Pons (tissue), 1 donor: ENCODE results near the gene RAD51B.
A peak's percentile ranks its signal among the peaks of the same experiment; 100 is the strongest.
"Not testable (repeated sequence)": the region's sequence is repeated elsewhere in the genome, so short reads cannot be mapped to it uniquely, and the experiment has no call there.

Experiments
- DNase-seq: peaks from one replicate; pipeline ENCODE4 v3.0.0-alpha.2; 2016; ENCODE audit warnings: low spot score

The RAD51B gene

DNA sequence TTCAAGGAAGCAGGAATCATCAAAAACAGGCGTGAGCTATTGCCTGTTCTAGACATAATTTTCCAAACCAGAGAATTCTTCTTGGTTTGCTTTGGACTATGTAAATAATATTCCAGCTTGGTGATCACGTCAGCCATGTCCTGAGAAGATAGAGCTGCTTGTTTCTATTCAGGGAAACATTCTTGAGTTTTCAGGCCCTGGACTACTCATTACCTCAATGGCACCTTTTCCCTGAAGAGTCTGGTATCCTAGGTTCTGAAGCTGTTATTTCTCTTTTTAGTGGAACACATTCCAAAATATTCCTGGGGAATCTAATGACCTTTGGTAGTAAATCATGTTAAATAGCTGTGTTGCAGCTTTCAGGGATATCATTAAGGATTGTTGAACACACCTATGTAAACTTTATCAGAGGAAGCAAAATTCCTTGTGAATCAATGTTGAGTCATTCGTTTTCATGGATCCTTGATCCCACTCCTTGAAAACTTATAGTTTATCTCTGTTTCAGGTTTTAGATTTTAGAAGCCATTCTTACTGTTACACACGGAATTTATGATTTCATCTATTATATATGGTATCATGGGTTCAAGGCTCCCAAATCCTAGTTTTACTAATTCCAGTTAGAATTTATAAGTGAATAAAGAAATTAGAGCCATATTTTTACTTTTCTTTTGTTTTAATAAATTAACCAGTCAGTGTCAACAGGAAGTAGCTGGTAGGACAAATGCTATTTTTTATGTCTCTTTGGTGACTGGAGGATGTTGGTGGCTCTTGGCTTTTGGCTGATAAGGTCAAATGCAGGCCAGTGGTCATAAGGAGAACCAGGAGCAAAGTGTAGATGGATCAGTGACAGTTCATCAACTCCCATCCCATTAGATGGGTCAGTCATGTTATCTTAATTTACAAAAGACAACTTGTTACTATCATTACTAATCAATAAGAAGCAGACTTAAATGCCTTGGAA is 593.2 kb downstream of the RAD51B start:
- DNase-seq = no peak

DNA sequence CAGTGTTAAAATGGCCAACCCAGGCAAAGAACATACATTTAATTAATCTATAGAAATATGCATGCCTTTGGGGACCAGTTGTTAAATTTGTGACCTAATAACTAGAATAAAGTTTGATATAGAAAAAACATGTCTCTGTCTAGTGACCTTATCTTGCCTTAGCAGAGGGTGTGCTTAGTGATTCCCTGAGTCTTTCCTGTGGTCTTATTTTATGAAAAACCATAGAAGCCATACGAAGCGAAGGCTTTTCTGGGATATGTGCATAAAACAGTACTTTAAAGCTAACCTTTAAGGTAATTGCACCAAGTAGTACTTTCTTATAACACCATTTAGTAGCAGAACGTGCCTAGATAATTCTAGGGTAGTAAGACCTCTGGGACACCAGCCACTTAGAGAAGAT is 593.9 kb downstream of the RAD51B start:
- no peak for DNase-seq

DNA sequence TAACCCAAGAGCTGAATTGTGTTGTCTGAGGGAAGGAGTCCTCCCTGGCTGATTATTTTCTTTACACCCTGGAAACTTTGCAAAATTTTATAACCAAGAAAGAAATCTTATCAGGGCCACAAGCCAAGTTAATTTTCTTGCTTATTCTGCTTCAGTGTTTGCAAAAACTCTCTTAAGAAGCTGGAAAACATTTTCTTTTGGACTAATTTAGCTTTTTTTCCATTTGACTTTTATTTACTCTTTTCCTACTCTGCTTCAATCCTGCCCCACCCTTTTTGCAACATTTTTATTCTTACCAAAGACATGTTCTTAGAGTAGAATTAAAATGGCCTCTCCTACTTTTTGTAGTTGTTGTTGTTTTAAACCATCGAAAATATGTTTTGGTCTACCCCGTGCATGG is 594.5 kb downstream of the RAD51B start:
- DNase-seq = no peak

DNA sequence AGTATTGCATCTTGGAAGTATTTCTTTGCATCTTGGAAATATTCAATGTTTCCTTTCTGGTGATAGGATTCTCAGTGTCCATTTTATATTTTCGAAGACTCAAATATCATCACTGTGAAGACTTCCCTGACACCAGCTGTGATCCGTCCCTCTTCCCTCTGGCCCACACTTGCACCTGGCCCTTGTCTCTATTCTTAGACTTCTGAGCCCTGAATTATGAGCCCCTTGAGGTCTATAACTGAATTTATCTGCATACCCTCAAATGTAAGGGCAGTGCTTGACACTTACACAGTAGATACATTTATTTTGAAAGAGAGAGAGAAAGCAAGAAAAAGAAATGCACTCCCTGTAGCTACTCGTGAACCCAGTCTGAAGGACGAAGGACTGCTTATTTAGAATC is 596.6 kb downstream of the RAD51B start:
- no peak for DNase-seq

DNA sequence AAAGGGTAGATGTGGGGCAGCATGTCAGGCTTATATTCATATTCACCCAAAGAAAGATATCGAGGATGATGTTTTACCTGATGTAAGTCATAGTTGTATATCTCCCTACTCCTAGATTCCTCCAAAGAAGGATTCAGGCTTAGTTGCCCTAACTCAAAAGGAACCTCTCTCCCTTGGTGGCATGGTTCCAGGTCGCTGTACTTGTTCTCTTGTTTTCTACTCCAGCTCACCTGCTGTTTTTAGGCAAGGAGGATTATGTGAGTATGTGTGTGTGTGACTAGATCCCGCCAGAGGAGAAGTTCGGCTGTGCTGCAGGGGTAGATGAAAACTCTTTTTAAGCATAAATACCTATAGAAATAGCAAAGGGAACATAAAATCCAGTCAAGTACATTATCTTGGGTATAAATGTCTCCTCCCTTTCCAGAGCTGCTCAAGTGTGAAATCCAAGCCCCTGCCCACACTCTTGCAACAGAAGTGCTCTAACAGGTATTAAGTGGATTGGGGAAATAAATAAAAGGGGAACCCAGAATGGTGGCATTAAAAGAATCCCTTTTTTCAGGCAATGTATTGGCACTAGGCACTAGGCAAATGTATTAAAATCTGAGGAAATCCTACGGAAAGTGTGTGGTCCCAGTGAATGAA is 597.6 kb downstream of the RAD51B start:
- DNase-seq = no peak

DNA sequence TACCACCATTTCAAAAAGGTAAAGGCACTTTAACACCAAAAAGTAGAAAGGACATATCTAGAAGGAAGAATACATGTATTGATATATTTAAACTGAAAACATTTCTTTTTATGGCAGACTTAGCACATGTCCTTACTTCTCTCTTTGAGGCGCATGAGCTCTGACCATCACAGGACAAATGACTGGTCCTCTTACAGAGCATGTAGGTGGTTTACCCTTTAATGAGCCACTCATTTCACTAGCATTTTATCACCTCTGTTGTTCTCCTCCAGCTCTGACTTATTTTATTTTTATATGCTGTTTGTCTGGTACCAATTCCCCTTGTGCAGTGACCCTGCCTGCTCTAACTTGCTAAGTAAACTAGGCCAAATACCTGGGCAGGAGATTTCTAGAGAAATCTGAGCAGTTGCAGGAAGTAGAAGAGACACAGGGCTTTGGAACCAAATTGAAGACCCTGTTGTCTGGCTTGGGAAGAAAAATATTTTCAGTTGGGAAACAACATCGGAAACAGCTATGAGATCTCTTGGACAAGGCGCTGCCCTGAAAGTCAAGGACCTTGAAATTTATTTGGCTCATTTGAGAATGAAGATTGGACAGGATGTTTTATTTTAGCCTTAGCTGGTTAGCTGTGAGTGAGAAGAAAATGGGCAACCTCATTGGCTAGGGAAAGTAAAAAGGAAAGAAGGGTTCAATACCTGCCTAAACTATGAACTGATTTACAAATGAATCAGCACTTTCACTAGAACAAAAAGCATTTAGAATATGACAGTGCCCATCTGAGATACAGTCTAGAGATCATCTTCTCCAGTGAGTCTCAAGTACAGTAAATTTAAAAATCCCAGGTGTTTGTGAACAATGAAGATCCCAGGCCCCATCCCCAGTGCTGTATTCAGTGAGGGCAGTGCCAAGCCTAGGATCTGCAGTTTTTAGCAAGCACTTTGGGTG is 598.9 kb downstream of the RAD51B start:
- no peak for DNase-seq

DNA sequence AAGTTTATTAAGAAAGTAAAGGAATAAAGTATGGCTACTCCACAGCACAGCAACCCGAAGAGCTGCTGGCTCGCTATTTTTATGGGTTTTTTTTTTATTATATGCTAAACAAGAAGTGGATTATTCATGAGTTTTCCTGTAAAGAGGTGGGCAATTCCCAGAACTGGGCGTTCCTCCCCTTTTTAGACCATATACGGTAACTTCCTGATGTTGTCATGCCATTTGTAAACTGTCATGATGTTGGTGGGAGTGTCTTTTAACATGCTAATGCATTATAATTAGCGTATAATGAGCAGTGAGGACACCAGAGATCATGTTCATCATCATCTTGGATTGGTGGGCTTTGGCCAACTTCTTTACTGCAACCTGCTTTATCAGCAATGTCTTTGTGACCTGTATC is 600.8 kb downstream of the RAD51B start:
- no peak for DNase-seq

DNA sequence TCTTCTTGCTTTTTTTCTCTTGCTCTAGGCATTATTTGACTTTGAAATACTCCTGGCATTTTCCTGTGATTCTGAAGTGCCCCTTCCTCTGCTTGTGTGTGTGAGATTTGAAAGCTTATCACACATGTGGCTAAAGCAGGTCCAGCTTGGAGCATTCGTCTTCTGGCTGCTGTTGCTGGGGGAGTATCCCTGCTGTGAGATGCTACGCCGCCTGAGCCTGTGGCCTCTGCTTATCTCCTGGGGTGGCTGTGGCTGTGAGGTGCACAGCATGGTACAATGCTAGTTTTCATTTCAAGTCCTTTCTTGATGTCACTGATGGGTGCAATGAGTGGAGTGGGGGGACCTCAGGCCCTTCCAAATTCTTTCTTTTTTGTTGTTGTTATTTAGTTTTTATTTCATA is 601.5 kb downstream of the RAD51B start:
- no peak for DNase-seq

DNA sequence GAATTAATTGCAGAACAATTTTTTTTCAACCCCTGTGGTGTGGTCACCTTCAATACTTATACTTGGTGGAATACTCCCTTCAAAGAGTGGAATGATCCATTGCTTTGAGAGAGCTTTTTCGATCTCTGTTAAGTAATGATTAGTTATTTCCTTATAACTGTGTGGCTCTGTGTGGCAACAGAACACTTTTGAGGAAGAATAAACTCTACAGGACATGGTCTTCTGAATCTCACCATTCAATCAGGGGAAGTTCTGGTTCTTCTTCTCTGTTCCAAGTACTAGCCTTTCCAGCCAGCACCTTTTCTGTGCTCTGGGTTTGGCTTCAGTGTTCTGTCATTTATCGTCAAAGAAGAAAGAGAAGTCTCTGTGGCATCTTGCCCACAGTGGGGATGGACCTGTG is 604.1 kb downstream of the RAD51B start:
- DNase-seq = peak; percentile 29

DNA sequence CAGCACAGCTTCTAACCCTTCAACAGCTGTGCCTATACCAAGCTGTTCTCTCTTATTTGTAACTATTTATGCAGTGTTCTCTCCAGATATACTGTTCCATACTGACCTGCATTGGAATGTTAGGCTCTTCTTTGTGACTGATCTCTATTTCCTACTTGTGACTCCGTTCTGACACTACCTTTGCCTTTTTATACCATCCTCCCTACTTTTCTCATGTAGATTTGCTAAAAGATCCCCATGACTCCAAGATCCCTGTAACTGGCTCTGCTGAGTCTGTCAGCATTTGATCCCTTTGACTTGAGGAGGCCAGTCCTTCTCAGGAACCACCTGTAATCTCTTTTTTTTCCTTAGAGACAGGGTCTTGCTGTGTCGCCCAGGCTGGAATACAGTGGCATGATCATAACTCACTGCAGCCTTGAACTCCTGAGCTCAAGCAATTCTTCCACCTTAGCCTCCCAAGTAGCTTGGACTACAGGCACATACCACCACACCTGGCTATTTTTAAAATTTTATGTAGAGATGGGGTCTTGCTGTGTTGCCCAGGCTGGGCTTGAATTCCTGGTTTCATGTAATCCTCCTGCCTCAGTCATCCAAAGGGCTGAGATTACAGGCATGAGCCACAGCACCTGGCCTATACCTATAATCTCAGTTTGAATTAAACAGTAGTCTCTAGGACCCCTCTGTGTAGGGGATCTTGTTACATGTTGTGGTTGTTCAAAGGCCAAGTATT is 605.0 kb downstream of the RAD51B start:
- no peak for DNase-seq

DNA sequence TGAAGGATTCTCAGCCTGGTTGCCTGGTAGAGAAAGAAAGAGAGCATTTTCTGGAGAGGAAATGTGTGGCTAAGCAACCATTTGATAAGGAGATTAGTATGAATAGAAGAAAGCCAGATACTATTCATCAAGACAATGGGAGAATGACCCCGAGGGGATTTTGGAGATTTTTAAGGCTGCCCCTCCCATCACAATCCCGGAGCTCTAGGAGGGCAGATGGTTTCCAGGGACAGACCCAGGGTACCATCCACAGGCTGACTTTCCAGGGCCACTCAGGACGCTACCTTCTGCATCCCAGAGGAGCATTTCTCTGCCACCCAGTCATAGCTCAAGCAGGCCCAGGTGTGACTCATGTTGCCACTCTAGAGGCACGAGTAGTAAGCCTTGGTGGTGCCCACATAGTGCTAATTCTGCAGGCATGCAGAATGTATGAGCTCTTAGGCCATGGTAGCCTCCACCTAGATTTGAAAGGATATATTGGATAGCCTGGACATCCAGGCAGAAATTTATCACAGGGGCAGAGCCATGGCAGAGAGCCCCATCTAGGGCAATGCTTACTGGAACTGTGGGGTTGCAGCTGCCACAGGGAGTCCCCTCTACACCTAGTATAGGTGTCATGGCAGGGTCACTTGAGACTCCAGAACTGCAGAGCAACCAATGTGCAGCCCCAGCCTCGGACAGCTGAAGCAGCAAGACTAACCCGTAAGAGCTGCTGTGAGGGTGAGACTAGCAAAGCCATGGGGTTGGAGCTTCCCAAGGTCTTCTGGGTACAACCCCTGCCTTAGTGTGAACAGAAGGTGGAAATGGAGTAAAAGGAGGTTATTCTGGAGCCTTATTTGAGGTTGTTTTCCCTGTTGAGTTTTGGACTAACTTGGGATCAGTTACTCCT is 607.3 kb downstream of the RAD51B start:
- DNase-seq = no peak

DNA sequence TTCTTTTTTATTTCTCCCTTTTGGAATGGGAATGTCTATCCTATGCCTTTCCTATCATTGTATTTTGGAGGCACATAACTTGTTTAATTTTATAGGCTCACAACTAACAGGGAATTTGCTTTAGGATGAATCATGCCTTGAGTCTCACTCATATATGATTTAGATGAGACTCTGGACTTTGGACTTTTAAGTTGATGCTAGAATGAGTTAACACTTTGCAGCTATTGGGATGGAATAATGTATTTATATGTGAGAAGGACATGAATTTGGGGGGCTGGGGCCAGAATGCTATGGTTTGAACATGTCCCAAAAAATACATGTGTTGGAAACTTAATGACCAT is 607.9 kb downstream of the RAD51B start:
- no peak for DNase-seq

DNA sequence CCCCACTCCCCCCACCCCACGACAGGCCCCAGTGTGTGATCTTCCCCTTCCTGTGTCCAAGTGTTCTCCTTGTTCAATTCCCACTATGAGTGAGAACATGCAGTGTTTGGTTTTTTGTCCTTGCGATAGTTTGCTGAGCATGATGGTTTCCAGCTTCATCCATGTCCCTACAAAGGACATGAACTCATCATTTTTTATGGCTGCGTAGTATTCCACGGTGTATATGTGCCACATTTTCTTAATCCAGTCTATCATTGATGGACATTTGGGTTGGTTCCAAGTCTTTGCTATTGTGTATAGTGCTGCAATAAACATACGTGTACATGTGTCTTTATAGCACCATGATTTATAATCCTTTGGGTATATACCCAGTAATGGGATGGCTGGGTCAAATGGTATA is 609.3 kb downstream of the RAD51B start:
- not testable (repeated sequence) for DNase-seq

DNA sequence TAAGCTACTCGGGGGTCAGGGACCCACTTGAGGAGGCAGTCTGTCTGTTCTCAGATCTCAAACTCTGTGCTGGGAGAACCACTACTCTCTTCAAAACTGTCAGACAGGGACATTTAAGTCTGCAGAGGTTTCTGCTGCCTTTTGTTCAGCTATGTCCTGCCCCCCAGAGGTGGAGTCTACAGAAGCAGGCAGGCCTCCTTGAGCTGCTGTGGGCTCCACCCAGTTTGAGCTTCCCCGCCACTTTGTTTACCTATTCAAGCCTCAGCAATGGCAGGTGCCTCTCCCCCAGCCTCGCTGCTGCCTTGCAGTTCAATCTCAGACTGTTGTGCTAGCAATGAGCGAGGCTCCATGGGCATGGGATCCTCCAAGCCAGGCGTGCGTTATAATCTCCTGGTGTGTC is 614.6 kb downstream of the RAD51B start:
- DNase-seq = not testable (repeated sequence)

DNA sequence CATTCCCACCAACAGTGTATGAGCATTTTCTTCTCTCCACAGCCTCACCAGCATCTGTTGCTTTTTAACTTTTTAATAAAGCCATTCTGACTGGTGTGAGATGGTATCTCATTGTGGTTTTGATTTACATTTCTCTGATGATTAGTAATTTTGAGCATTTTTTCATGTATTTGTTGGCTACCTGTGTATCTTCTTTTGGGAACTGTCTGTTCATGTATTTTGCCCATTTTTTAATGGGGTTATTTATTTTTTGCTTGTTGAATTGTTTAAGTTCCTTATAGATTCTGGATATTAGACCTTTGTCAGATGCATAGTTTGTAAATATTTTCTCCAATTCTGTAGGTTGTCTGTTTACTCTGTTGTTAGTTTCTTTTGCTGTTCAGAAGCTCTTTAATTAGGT is 616.1 kb downstream of the RAD51B start:
- DNase-seq = not testable (repeated sequence)

DNA sequence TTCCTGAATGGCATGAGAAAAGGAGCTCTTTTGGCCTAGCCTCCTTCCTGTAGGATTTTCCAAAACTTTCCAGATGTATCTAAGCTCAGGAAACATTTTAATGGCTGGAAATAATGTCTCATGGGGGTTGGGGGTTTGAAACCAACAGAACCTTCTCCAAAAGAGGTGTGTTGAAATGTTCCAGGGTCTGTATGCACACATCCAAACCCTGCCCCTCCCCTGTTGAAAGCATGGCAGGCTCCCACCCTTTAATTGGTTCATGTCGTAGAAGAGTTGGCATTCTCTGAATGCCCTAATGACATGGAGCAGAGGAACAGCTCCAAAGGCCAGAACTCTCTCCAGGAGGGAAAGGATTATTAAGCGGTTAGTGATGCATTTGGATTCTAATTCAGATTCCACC is 620.1 kb downstream of the RAD51B start:
- DNase-seq = no peak

DNA sequence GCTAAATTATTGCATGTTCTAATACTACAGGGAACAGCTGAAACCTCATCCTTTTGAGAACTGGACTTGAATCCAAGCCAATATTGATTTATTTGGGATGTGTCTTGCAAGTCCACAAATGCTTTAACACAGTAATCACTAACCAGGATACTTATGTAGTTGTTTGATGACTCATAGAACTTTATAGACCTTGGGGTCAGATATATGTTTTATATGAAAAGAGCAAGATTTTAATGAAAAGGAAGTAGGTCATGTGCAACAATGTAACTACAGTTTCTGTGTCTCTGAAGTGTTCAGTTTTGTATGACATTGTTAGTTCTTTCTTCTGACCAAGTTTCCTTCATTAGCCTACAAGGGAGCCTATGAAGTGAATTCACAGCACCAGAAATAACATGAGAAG is 621.2 kb downstream of the RAD51B start:
- no peak for DNase-seq

DNA sequence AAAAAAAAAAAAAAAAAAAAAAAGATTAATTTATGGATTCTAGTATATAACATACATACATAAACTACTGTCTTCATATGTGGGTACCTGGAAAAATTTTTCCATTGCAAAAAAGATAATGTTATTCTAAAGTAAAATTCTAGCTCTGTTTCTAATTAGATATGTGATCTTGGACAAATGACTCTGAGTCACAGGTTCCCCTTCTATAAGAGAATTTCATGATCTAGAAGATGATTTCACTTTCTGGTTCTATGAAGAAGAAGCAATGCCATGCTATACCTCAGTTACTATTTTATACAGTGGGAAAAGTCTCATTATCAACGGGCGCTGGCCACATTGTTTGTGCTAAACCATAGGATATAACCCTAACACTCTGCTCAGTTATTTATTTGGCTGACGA is 622.0 kb downstream of the RAD51B start:
- DNase-seq = no peak

DNA sequence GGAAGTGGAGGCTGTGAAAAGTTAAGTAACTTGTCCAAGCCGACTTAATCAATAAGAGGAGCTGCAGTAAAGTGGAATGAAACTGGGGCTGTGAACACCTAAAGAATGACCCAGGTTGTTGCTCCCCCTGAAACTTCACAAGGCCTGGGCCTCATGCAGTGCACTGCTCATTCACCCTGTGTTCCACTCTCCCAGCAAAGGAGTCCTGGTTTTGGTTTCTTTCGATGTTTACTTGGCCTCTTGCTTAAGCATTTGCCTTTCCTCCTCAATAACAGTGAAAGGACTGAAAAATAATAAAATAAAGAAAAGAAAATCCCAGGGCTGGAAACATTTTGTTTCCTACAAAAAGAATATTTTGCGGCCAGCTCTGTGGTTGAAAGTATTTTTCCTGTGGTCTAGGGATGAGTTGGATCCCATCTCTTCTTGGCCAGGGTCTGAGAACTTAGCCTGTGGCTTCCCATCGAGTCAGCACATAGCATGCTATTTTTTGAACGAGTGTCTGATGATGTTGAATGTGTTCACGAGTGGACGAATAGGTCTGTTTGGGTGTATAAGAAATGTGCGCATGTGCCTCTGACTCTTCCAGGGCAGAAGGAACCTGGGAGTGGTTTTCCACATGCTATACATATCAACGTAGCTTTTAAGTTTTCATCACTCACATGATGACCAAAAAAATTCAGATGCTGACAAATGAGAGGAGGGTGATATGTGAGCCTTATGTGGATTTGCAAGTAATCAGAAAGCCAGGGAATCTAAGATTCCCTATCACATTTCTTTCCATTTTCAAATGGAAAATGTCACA is 623.5 kb downstream of the RAD51B start:
- no peak for DNase-seq
